Lower leg skin (tissue), 3 donors: Measurements from ENCODE around the gene BUB1.

Source experiments
- POLR2A ChIP-seq, 2 donors: fragments of 450-650 bp; IDR thresholded peaks; one replicate each; pipeline ENCODE4 v1.6.1; 2016 to 2017; ENCODE audit warnings: antibody characterized with exemption in 2 of 2, mild to moderate bottlenecking in 1 of 2, moderate library complexity in 1 of 2
- TF ChIP-seq, protein P1 (sequence below), 3 donors: fragments of 450-650 bp; IDR thresholded peaks; one replicate each; pipeline ENCODE4 v1.5.1; 2016; ENCODE audit warnings: antibody characterized with exemption in 3 of 3, mild to moderate bottlenecking in 3 of 3, moderate library complexity in 2 of 3

DNA sequence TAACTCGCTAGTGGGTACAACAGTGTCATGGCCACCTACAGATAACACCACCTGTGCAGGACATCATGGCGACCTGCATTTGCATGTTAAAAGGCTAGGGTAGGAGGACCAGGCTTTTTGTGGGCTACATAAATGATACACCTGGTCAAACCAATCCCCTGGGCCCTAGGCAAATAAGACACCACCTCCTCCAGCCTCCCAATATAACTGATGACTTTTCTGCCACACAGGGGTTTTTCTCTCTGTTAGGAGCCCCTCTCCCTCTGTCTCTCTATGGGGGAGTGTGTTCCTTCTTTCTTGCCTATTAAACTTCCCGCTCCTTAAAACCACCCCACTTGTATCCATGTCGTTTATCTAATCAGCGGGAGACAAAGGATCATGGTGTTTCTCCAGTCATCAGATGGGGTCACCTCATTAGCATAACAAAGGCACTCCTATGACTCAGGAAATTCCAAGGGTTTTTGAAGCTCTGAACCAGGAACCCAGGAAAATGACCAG, 10.8 kb upstream of the BUB1 start:
- TF ChIP-seq, protein P1, sequence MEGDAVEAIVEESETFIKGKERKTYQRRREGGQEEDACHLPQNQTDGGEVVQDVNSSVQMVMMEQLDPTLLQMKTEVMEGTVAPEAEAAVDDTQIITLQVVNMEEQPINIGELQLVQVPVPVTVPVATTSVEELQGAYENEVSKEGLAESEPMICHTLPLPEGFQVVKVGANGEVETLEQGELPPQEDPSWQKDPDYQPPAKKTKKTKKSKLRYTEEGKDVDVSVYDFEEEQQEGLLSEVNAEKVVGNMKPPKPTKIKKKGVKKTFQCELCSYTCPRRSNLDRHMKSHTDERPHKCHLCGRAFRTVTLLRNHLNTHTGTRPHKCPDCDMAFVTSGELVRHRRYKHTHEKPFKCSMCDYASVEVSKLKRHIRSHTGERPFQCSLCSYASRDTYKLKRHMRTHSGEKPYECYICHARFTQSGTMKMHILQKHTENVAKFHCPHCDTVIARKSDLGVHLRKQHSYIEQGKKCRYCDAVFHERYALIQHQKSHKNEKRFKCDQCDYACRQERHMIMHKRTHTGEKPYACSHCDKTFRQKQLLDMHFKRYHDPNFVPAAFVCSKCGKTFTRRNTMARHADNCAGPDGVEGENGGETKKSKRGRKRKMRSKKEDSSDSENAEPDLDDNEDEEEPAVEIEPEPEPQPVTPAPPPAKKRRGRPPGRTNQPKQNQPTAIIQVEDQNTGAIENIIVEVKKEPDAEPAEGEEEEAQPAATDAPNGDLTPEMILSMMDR (IDR thresholded peaks at IDR 0.05): no peak
- TF ChIP-seq POLR2A (IDR thresholded peaks at IDR 0.05): no peak
